RWPE2 (cell line): ENCODE results near the gene CDH4.

Experiments used
- ATAC-seq: fragments of 200-7000 bp; cut with Tn5 transposase; 3 replicates; pipeline ENCODE4 v1.9.1; 2021; ENCODE audit warnings: low read depth
- DNase-seq: peaks from one replicate; pipeline ENCODE4 v3.0.0-alpha.2; 2020; ENCODE audit warnings: low spot score
- H3K27ac ChIP-seq: fragments of 450-650 bp; 2 replicates; pipeline ENCODE4 v1.5.1; 2017; ENCODE audit warnings: mild to moderate bottlenecking; ENCODE audit not compliant: poor library complexity, severe bottlenecking
- H3K27me3 ChIP-seq: fragments of 250-450 bp; sonication (Bioruptor Pico); 2 replicates; pipeline ENCODE4 v1.5.1; 2021; ENCODE audit warnings: mild to moderate bottlenecking, moderate library complexity; ENCODE audit not compliant: insufficient read depth, poor library complexity, severe bottlenecking
- H3K36me3 ChIP-seq: fragments of 250-450 bp; sonication (Bioruptor Pico); 2 replicates; pipeline ENCODE4 v1.5.1; 2020; ENCODE audit warnings: low read depth, mild to moderate bottlenecking, moderate library complexity
- H3K4me1 ChIP-seq: fragments of 250-450 bp; sonication (Bioruptor Pico); 2 replicates; pipeline ENCODE4 v1.5.1; 2021; ENCODE audit warnings: mild to moderate bottlenecking, moderate library complexity; ENCODE audit not compliant: insufficient read depth, poor library complexity, severe bottlenecking
- H3K4me3 ChIP-seq: fragments of 250-450 bp; sonication (Bioruptor Pico); 2 replicates; pipeline ENCODE4 v1.5.1; 2021; ENCODE audit warnings: mild to moderate bottlenecking, moderate library complexity; ENCODE audit not compliant: severe bottlenecking
- H3K9me3 ChIP-seq: fragments of 250-450 bp; sonication (Bioruptor Pico); 2 replicates; pipeline ENCODE4 v1.5.1; 2021; ENCODE audit warnings: mild to moderate bottlenecking, moderate library complexity; ENCODE audit not compliant: severe bottlenecking
- CTCF ChIP-seq: fragments of 450-650 bp; IDR thresholded peaks from one replicate; pipeline ENCODE4 v1.5.1; 2017; ENCODE audit warnings: mild to moderate bottlenecking, moderate library complexity; ENCODE audit not compliant: poor library complexity, severe bottlenecking

The CDH4 gene

GRCh38 chr20:61562897-61563504, 310.9 kb downstream of the CDH4 start:
- Histone ChIP-seq H3K4me1 (peaks cover 27% of the 10 kb centered on the region), H3K4me3 (no peak overlapping the region), H3K36me3 (no peaks in the 10 kb centered on the region), H3K9me3 (no peaks in the 10 kb centered on the region), H3K27me3 (no peaks in the 10 kb centered on the region), H3K27ac (no peak overlapping the region)
- TF ChIP-seq CTCF, result no peak
- DNase-seq, result no peak
- no peak for ATAC-seq

GRCh38 chr20:61564628-61565027, 312.6 kb downstream of the CDH4 start:
- Histone ChIP-seq H3K9me3 (no peaks in the 10 kb centered on the region), H3K36me3 (no peaks in the 10 kb centered on the region), H3K27ac (no peak overlapping the region), H3K4me3 (no peak overlapping the region), H3K27me3 (no peaks in the 10 kb centered on the region), H3K4me1 (peaks cover 11% of the 10 kb centered on the region)
- no peak for DNase-seq
- no peak for TF ChIP-seq CTCF
- ATAC-seq, result no peak

GRCh38 chr20:61565791-61566190, 313.7 kb downstream of the CDH4 start:
- no peak overlapping the region for H3K27ac ChIP-seq
- H3K4me3 ChIP-seq, result no peak overlapping the region
- no peaks in the 10 kb centered on the region for H3K4me1 ChIP-seq
- no peaks in the 10 kb centered on the region for H3K9me3 ChIP-seq
- DNase-seq (no peak), ATAC-seq (no peak)
- H3K36me3 ChIP-seq, result no peaks in the 10 kb centered on the region
- no peak for TF ChIP-seq CTCF
- no peaks in the 10 kb centered on the region for H3K27me3 ChIP-seq

GRCh38 chr20:61566691-61567090, 314.6 kb downstream of the CDH4 start:
- H3K27ac ChIP-seq, result no peak overlapping the region
- no peak for TF ChIP-seq CTCF
- DNase-seq (no peak), ATAC-seq (no peak)
- no peak overlapping the region for H3K4me3 ChIP-seq
- no peaks in the 10 kb centered on the region for H3K4me1 ChIP-seq
- no peaks in the 10 kb centered on the region for H3K36me3 ChIP-seq
- H3K27me3 ChIP-seq, result no peaks in the 10 kb centered on the region
- H3K9me3 ChIP-seq, result no peaks in the 10 kb centered on the region

GRCh38 chr20:61567204-61567603, 315.1 kb downstream of the CDH4 start:
- Histone ChIP-seq H3K36me3 (no peaks in the 10 kb centered on the region), H3K27ac (no peak overlapping the region), H3K4me3 (no peak overlapping the region), H3K4me1 (no peaks in the 10 kb centered on the region), H3K27me3 (no peaks in the 10 kb centered on the region), H3K9me3 (no peaks in the 10 kb centered on the region)
- no peak for DNase-seq
- no peak for TF ChIP-seq CTCF
- no peak for ATAC-seq
